Coronary artery (tissue), 2 donors: ENCODE data around the gene CAB39L.
"Not testable (repeated sequence)": the region's sequence is repeated elsewhere in the genome, so short reads cannot be mapped to it uniquely, and the experiment has no call there.

Experiments
- DNase-seq: peaks from one replicate; pipeline ENCODE4 v3.0.0-alpha.2; 2017; ENCODE audit warnings: low spot score
- H3K27ac ChIP-seq, 2 donors: fragments of 200-600 bp; sonication (generic); one replicate each; pipeline ENCODE4 v1.5.1; 2016 to 2019
- H3K4me3 ChIP-seq: fragments of 200-600 bp; sonication (generic); 2 replicates; pipeline ENCODE4 v1.5.1; 2016; ENCODE audit warnings: mild to moderate bottlenecking, moderate library complexity
- TF ChIP-seq, protein P1 (sequence below): fragments of 200-600 bp; sonication (generic); IDR thresholded peaks from one replicate; pipeline ENCODE4 v1.5.1; 2019; ENCODE audit warnings: antibody characterized with exemption

The CAB39L gene

GRCh38 chr13:49296659-49297058, 147.2 kb downstream of the CAB39L start:
- no peak for DNase-seq
- H3K27ac ChIP-seq, result no peak overlapping the region
- TF ChIP-seq, protein P1, sequence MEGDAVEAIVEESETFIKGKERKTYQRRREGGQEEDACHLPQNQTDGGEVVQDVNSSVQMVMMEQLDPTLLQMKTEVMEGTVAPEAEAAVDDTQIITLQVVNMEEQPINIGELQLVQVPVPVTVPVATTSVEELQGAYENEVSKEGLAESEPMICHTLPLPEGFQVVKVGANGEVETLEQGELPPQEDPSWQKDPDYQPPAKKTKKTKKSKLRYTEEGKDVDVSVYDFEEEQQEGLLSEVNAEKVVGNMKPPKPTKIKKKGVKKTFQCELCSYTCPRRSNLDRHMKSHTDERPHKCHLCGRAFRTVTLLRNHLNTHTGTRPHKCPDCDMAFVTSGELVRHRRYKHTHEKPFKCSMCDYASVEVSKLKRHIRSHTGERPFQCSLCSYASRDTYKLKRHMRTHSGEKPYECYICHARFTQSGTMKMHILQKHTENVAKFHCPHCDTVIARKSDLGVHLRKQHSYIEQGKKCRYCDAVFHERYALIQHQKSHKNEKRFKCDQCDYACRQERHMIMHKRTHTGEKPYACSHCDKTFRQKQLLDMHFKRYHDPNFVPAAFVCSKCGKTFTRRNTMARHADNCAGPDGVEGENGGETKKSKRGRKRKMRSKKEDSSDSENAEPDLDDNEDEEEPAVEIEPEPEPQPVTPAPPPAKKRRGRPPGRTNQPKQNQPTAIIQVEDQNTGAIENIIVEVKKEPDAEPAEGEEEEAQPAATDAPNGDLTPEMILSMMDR, result no peak
- H3K4me3 ChIP-seq, result no peak overlapping the region

- no peak for DNase-seq
- TF ChIP-seq, protein P1, result no peak
- no peak overlapping the region for H3K4me3 ChIP-seq
- H3K27ac ChIP-seq, result no peak overlapping the region
Measured at GRCh38 chr13:49295244-49295643, 148.6 kb downstream of the CAB39L start.

DNA sequence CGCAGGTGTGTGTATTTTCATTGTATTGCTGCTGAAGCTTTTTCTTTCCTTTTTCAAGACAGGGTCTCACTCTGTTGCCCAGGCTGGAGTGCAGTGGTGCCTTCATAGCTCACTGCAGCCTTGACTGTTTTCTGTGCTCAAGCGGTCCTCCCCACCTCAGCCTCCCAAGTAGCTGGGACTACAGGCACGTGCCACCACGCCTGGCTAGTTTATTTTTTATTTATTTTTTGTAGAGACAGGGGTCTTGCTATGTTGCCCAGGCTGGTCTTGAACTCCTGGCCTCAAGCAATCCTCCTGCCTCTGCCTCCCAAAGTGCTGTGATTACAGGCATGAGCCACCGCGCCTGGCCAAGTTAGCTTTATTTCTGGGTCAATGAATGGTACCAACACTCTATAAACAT, 149.1 kb downstream of the CAB39L start:
- H3K27ac ChIP-seq, DNase-seq, H3K4me3 ChIP-seq: not testable (repeated sequence)

DNA sequence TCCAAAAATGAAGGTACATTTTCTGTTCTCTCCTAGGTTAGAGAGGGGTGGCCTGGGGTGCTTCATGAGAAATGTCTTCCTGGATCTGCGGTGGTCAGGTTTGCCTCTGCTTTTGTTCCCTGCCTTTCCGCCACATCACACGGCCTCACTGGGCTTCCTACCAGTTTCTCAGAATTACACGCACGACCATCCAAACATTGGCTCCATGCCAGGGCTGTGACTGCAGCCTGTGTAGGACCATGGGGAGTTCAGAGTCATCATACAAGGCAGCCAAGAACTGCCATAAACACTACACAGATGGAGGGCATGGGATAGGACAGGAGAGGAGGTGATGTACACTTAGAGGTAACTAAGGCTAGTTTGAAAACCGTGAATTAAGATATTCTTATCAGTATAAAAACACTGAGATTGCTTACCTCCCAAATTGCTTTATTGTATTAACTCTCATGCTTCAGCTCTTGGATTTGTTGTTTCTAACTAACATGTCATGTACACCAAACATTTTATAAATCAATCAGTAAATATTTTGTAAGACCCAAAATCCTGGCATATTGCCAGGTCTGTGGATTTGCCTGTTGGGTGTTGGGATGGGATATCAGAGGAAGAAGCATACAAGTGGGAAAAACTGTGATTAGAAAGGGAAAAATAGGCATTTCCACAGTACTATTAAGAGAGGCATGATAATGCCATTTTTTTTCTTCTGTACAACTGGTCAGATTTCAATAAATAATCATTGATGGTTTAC, 150.9 kb downstream of the CAB39L start:
- TF ChIP-seq, protein P1, result no peak
- peak overlapping the region; percentile 13 to 17 for H3K27ac ChIP-seq
- peak overlapping the region; percentile 18 for H3K4me3 ChIP-seq
- DNase-seq, result no peak

DNA sequence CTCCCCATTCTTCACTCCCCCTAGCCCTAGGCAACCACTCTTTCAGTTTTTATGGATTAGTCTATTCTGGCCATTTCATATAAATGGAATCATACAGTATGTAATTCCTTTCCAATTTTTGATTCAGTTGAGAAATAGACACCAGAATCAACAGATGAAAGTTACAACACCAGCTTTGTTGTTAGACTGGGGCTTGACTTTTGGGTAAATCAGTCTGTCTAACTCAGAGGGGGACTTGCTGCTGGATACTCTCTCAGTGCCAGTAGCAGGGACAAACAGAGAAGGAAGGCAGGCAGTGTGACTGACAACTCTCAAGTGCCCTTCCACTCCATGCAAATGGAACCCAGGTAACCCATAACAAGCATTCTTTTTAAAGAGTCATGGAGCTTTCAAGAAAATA, 155.4 kb downstream of the CAB39L start:
- TF ChIP-seq, protein P1, result no peak
- Histone ChIP-seq H3K27ac (no peak overlapping the region), H3K4me3 (no peak overlapping the region)
- no peak for DNase-seq

- TF ChIP-seq, protein P1, result no peak
- Histone ChIP-seq H3K27ac (no peak overlapping the region), H3K4me3 (no peak overlapping the region)
- no peak for DNase-seq
Measured at GRCh38 chr13:49287995-49288394, 155.9 kb downstream of the CAB39L start.

GRCh38 chr13:49279885-49280284, 164.0 kb downstream of the CAB39L start:
- TF ChIP-seq, protein P1, result no peak
- no peak for DNase-seq
- no peak overlapping the region for H3K27ac ChIP-seq
- no peak overlapping the region for H3K4me3 ChIP-seq
